Thyroid gland (tissue), 4 donors: ENCODE measurements around the gene EPB41. TPM values are rescaled to one million over a fixed set of nuclear protein-coding genes. Genes with fewer than 3 reads are reported as not detected.

Experiments
- DNase-seq, 2 donors: peaks; one replicate each; pipeline ENCODE4 v3.0.0-alpha.2; 2019
- H3K27ac ChIP-seq, 3 donors: fragments of 200-600 bp; sonication (generic); 1 replicate in 2 of 3; 2 replicates in 1 of 3; pipeline ENCODE4 v1.5.1; 2016 to 2019; ENCODE audit warnings: mild to moderate bottlenecking in 1 of 3, moderate library complexity in 1 of 3
- H3K27me3 ChIP-seq: fragments of 200-600 bp; sonication (generic); one replicate; pipeline ENCODE4 v1.5.1; 2019
- H3K36me3 ChIP-seq, 2 donors: fragments of 200-600 bp; sonication (generic); one replicate each; pipeline ENCODE4 v1.5.1; 2016 to 2019
- H3K4me1 ChIP-seq, 2 donors: fragments of 200-600 bp; sonication (generic); one replicate each; pipeline ENCODE4 v1.5.1; 2017 to 2019
- H3K4me3 ChIP-seq, 3 donors: fragments of 200-600 bp; sonication (generic); replicated peaks in 1 of 3; 1 replicate in 2 of 3; 2 replicates in 1 of 3; pipeline ENCODE4 v1.5.1; 2016; ENCODE audit warnings: mild to moderate bottlenecking in 1 of 3
- H3K9me3 ChIP-seq: fragments of 200-600 bp; sonication (generic); one replicate; pipeline ENCODE4 v1.5.1; 2017
- CTCF ChIP-seq, 6 experiments: fragments of 200-600 bp in 3 of 6; fragments of 450-650 bp in 3 of 6; sonication (generic) in 3 of 6; IDR thresholded peaks; one replicate each; pipeline ENCODE4 v1.5.1; 2016 to 2019; ENCODE audit warnings: antibody characterized with exemption in 6 of 6, mild to moderate bottlenecking in 2 of 6, inconsistent platforms in 1 of 6, moderate library complexity in 1 of 6
- POLR2A ChIP-seq, 2 donors: fragments of 450-650 bp; IDR thresholded peaks; one replicate each; pipeline ENCODE4 v1.6.1; 2017; ENCODE audit warnings: antibody characterized with exemption in 2 of 2, mild to moderate bottlenecking in 2 of 2, moderate library complexity in 1 of 2
- WGBS, 2 donors: methylation state at CpG; one replicate each; pipeline ENCODE4 v1.1.5; 2017; 5-methylcytosine and 5-hydroxymethylcytosine counted together
- intact Hi-C: fragments of 100-400 bp; cut with DNase I; formaldehyde crosslinking; loops from one replicate; pipeline ENCODE4 v1.15.1; 2023
- total RNA-seq, 4 donors: library from RNA; depleted of rRNA; stranded (reverse); fragments of >200 nt; gene quantifications; one replicate each; pipeline ENCODE4 v1.2.3, GENCODE V29; 2016

The EPB41 gene
- total RNA-seq, 4 donors from 2014 or later: 59.7 to 102 (median 80.2) TPM

- H3K4me1 ChIP-seq: no peaks in the 10 kb centered on the region
- H3K27me3 ChIP-seq: no peaks in the 10 kb centered on the region
- no peak overlapping the region for H3K4me3 ChIP-seq
- no peaks in the 10 kb centered on the region for H3K36me3 ChIP-seq
- H3K9me3 ChIP-seq: no peaks in the 10 kb centered on the region
- no peak for DNase-seq
- no peak overlapping the region for H3K27ac ChIP-seq
- WGBS, 2 donors: 70 to 71% methylated on average over 2 of the region's 2 CpGs
- intact Hi-C loops: no loop called here
- no peak for TF ChIP-seq CTCF (IDR thresholded peaks at IDR 0.05)
Observed at GRCh38 chr1:29052100-29052499, 137.7 kb downstream of the EPB41 start.

DNA sequence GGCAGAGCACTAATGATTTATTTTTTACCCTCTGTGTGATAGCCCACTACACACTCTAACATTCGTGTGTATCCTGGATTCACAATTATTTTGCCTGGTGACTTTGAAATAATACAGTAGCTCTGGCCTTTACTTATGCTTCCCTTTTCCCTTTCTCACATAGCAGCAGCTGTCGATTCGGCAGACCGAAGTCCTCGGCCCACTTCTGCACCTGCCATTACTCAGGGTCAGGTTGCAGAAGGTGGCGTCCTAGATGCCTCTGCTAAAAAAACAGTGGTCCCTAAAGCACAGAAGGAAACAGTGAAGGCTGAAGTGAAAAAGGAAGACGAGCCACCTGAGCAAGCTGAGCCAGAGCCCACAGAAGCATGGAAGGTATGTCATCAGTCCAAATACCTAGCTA lies 138.6 kb downstream of the EPB41 start:
- intact Hi-C loops: no loop called here
- 84 to 88% methylated on average over 7 of the region's 7 CpGs for WGBS, 2 donors

GRCh38 chr1:29055160-29055559 lies 140.8 kb downstream of the EPB41 start:
- no peak overlapping the region for H3K4me3 ChIP-seq
- no peaks in the 10 kb centered on the region for H3K9me3 ChIP-seq
- no peaks in the 10 kb centered on the region for H3K36me3 ChIP-seq
- no peaks in the 10 kb centered on the region for H3K4me1 ChIP-seq
- no peaks in the 10 kb centered on the region for H3K27me3 ChIP-seq
- TF ChIP-seq POLR2A (IDR thresholded peaks at IDR 0.05) (no peak), CTCF (IDR thresholded peaks at IDR 0.05) (no peak)
- WGBS, 2 donors: 94 to 100% methylated on average over 1 of the region's 1 CpG
- DNase-seq: no peak
- intact Hi-C loops: no loop called here
- no peak overlapping the region for H3K27ac ChIP-seq

More for the DNA sequence above, 138.6 kb downstream of the EPB41 start:
- no peak for TF ChIP-seq CTCF (IDR thresholded peaks at IDR 0.05)
- DNase-seq: no peak
- no peak overlapping the region for H3K27ac ChIP-seq
- H3K4me1 ChIP-seq: no peaks in the 10 kb centered on the region
- no peaks in the 10 kb centered on the region for H3K36me3 ChIP-seq
- H3K9me3 ChIP-seq: no peaks in the 10 kb centered on the region
- no peaks in the 10 kb centered on the region for H3K27me3 ChIP-seq
- no peak overlapping the region for H3K4me3 ChIP-seq

- DNase-seq: no peak
- no peaks in the 10 kb centered on the region for H3K4me1 ChIP-seq
- no peaks in the 10 kb centered on the region for H3K27me3 ChIP-seq
- H3K9me3 ChIP-seq: no peaks in the 10 kb centered on the region
- WGBS, 2 donors: 98 to 100% methylated on average over 4 of the region's 4 CpGs
- H3K4me3 ChIP-seq: no peak overlapping the region
- intact Hi-C loops: no loop called here
- H3K27ac ChIP-seq: no peak overlapping the region
- no peaks in the 10 kb centered on the region for H3K36me3 ChIP-seq
- TF ChIP-seq POLR2A (IDR thresholded peaks at IDR 0.05) (no peak), CTCF (IDR thresholded peaks at IDR 0.05) (no peak)
Observed at GRCh38 chr1:29056256-29056655, 141.9 kb downstream of the EPB41 start.

DNA sequence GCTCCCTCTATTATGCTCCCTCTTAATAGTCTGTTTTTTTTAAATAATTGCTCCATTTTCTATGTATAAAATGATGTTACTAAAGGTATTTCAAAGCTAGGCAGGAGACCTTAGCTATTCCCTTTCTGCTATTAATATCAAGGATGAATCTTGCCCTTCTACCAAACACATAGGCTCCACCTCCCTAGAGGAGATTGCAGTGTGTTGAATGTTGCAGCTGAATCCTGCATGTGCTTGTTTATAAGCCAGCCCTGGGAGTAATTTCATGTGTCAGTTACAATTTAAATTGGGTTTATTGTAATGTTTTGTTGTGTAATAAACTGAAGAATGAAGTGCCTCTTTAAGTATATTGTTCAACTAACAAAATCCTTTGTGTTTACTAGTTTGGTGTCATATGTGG lies 143.3 kb downstream of the EPB41 start:
- Histone ChIP-seq H3K27me3 (no peaks in the 10 kb centered on the region), H3K4me3 (no peak overlapping the region), H3K4me1 (no peaks in the 10 kb centered on the region), H3K27ac (no peak overlapping the region), H3K9me3 (no peaks in the 10 kb centered on the region), H3K36me3 (no peaks in the 10 kb centered on the region)
- TF ChIP-seq CTCF (IDR thresholded peaks at IDR 0.05) (no peak), POLR2A (IDR thresholded peaks at IDR 0.05) (no peak)
- intact Hi-C loops: no loop called here
- no peak for DNase-seq
